ENCODE results near the gene TUBA4B. TPM values are rescaled to one million over a fixed set of nuclear protein-coding genes. Genes with fewer than 3 reads are reported as not detected.

TUBA4B gene
- total RNA-seq, 1 experiment from 2014 or later: not detected

DNA sequence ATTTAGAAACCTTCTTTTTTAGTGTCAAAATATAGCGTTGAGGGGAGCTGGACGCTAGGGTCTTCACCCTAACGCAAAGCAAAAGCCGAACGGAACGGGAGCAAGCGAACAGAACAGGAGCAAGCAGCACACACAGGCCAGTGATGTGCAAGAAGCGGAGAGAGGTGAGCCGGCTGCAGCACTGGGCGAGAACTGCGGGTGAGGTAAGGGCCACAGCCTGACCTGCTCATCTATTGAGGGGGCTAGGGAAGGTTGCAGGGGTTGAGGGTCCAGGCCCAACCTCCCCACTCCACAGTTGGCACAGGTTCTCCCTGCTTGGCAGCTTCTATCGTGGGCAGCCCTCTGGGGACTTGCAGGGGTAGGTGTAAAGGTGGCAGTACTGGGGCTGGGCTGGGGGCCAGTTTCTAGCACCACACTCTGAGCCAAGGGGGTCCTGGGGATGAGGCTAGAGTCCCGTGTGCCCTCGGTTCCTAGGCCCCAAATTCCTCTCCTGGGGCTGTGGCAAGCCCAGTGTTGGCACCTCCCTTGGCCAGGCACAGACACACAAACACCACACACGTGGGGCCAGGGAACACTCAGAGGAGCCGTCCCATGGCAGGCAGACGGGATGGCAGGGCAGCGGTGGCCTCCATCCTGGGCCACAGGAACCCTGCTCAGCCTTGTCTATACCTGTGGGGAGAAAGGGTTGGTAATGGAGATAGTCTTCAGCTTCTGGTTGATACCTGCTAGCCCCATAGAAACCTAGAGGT, 33.1 kb upstream of the TUBA4B start:
- intact Hi-C loops (cut with micrococcal nuclease; ENCODE audit: unreplicated experiment): loop anchor here (10.0 kb wide), 1 partner anchor 55 kb away; the partner anchor contains the start of gene NHEJ1
- no TSS peak for BruUV-seq (replicated peaks)
- Histone ChIP-seq H3K27ac (ENCODE audit: low read length) (no peak overlapping the region; the same call in 1 of the 2 replicates), H3K27me3 (ENCODE audit: control insufficient read depth, insufficient read depth, low read length) (no peaks in the 10 kb centered on the region), H3K4me3 (ENCODE audit: low read depth in 2 of 2, low read length in 2 of 2) (no peak overlapping the region), H3K36me3 (ENCODE audit: control insufficient read depth, insufficient read depth, low read length) (peaks cover 5% of the 10 kb centered on the region; the same call in 1 of the 2 replicates), H3K9me3 (ENCODE audit: control insufficient read depth, insufficient read depth, low read depth, low read length) (no peaks in the 10 kb centered on the region), H3K4me1 (ENCODE audit: control insufficient read depth, insufficient read depth, low read length) (peaks cover 10% of the 10 kb centered on the region)
- no peak for DNase-seq (ENCODE audit: low read depth, low spot score)
- in situ Hi-C loops (cut with HindIII; ENCODE audit: low pct_unique_long_range_greater_than_20kb, low sequenced_read_pairs): no loop called here
- CTCF ChIA-PET: no interaction called here
- TF ChIP-seq SIN3A (IDR thresholded peaks at IDR 0.05; ENCODE audit: borderline replicate concordance, insufficient read depth, low read depth, low read length): no peak
- no peak for TF ChIP-seq POLR2AphosphoS5 (IDR thresholded peaks at IDR 0.05; ENCODE audit: low read depth, low read length)
- no peak for TF ChIP-seq TCF7L2 (IDR thresholded peaks at IDR 0.05; ENCODE audit: low read depth, low read length)
- TF ChIP-seq, protein P1, sequence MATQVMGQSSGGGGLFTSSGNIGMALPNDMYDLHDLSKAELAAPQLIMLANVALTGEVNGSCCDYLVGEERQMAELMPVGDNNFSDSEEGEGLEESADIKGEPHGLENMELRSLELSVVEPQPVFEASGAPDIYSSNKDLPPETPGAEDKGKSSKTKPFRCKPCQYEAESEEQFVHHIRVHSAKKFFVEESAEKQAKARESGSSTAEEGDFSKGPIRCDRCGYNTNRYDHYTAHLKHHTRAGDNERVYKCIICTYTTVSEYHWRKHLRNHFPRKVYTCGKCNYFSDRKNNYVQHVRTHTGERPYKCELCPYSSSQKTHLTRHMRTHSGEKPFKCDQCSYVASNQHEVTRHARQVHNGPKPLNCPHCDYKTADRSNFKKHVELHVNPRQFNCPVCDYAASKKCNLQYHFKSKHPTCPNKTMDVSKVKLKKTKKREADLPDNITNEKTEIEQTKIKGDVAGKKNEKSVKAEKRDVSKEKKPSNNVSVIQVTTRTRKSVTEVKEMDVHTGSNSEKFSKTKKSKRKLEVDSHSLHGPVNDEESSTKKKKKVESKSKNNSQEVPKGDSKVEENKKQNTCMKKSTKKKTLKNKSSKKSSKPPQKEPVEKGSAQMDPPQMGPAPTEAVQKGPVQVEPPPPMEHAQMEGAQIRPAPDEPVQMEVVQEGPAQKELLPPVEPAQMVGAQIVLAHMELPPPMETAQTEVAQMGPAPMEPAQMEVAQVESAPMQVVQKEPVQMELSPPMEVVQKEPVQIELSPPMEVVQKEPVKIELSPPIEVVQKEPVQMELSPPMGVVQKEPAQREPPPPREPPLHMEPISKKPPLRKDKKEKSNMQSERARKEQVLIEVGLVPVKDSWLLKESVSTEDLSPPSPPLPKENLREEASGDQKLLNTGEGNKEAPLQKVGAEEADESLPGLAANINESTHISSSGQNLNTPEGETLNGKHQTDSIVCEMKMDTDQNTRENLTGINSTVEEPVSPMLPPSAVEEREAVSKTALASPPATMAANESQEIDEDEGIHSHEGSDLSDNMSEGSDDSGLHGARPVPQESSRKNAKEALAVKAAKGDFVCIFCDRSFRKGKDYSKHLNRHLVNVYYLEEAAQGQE (IDR thresholded peaks at IDR 0.05; ENCODE audit: insufficient read depth in 1 of 2, low read depth in 2 of 2, low read length in 1 of 2): no peak
- TF ChIP-seq, protein P2, sequence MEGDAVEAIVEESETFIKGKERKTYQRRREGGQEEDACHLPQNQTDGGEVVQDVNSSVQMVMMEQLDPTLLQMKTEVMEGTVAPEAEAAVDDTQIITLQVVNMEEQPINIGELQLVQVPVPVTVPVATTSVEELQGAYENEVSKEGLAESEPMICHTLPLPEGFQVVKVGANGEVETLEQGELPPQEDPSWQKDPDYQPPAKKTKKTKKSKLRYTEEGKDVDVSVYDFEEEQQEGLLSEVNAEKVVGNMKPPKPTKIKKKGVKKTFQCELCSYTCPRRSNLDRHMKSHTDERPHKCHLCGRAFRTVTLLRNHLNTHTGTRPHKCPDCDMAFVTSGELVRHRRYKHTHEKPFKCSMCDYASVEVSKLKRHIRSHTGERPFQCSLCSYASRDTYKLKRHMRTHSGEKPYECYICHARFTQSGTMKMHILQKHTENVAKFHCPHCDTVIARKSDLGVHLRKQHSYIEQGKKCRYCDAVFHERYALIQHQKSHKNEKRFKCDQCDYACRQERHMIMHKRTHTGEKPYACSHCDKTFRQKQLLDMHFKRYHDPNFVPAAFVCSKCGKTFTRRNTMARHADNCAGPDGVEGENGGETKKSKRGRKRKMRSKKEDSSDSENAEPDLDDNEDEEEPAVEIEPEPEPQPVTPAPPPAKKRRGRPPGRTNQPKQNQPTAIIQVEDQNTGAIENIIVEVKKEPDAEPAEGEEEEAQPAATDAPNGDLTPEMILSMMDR (IDR thresholded peaks at IDR 0.05): no peak
- POLR2A ChIA-PET: no interaction called here
- ATAC-seq: no peak

DNA sequence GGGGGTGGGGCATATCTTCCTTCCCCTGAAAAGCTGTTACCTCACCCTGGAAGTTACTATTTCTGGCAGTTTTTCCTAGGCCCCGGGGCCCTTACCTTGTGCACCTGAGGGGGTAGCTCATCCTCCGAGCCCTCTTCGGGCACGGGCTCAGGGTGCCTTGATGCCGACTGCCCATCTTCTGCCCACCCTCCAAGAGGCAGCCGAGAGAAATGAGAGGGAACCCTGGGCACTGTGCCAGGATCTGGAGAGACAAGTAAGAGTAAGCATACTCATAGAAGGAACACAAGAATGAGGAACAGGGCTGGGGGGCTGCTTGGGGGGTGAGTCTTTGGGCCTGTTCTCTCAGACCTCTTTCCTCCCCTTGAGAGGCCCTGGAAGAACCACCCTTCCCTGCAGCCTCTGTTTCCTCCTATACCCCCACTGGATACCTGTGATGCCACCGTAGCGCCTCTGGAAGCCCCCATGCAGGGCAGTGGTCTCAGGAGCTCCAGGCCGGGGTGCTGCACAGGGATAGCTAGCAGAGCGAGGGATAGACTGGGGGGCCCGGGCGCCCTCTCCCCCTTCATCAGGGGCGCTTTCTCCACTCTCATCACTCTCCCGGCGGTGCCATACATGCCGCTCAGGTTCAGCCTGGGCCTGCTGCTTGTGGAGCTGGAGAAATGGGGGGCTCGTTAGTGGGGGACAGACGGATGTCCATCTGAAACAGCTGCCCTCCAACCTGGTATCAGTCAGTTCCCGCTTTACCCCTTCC, 32.2 kb upstream of the TUBA4B start:
- DNase-seq (ENCODE audit: low read depth, low spot score) (no peak), ATAC-seq (no peak)
- CTCF ChIA-PET: no interaction called here

More for the DNA sequence above, 32.2 kb upstream of the TUBA4B start:
- Histone ChIP-seq H3K36me3 (ENCODE audit: control insufficient read depth, insufficient read depth, low read length) (peaks cover 5% of the 10 kb centered on the region; the same call in 1 of the 2 replicates), H3K27me3 (ENCODE audit: control insufficient read depth, insufficient read depth, low read length) (no peaks in the 10 kb centered on the region), H3K27ac (ENCODE audit: low read length) (no peak overlapping the region), H3K4me1 (ENCODE audit: control insufficient read depth, insufficient read depth, low read length) (peaks cover 10% of the 10 kb centered on the region), H3K9me3 (ENCODE audit: control insufficient read depth, insufficient read depth, low read depth, low read length) (no peaks in the 10 kb centered on the region), H3K4me3 (ENCODE audit: low read depth in 2 of 2, low read length in 2 of 2) (no peak overlapping the region)
- intact Hi-C loops (cut with micrococcal nuclease; ENCODE audit: unreplicated experiment) (no loop called here), in situ Hi-C loops (cut with HindIII; ENCODE audit: low pct_unique_long_range_greater_than_20kb, low sequenced_read_pairs) (no loop called here)
- POLR2A ChIA-PET: no interaction called here
- BruUV-seq (replicated peaks): no TSS peak
- TF ChIP-seq TCF7L2 (IDR thresholded peaks at IDR 0.05; ENCODE audit: low read depth, low read length): no peak
- no peak for TF ChIP-seq SIN3A (IDR thresholded peaks at IDR 0.05; ENCODE audit: borderline replicate concordance, insufficient read depth, low read depth, low read length)
- TF ChIP-seq POLR2AphosphoS5 (IDR thresholded peaks at IDR 0.05; ENCODE audit: low read depth, low read length): no peak
- TF ChIP-seq, protein P1 (IDR thresholded peaks at IDR 0.05; ENCODE audit: insufficient read depth in 1 of 2, low read depth in 2 of 2, low read length in 1 of 2): no peak
- TF ChIP-seq, protein P2 (IDR thresholded peaks at IDR 0.05): no peak

Measured in Panc1 (cell line).